ENCODE measurements around the gene EPS8.

Gene EPS8

GRCh38 chr12:15717940-15718567, 71.1 kb downstream of the EPS8 start:
- DNase-seq (ENCODE audit: low read depth in 2 of 2): no peak

GRCh38 chr12:15716581-15716980, 72.6 kb downstream of the EPS8 start:
- no peak for DNase-seq (ENCODE audit: low read depth in 2 of 2)

GRCh38 chr12:15714256-15714655, 74.9 kb downstream of the EPS8 start:
- DNase-seq (ENCODE audit: low read depth in 2 of 2): no peak

GRCh38 chr12:15712823-15713660, 76.1 kb downstream of the EPS8 start:
- DNase-seq (ENCODE audit: low read depth in 2 of 2): no peak

- DNase-seq (ENCODE audit: low read depth in 2 of 2): no peak
These were observed 77.0 kb downstream of the EPS8 start for GRCh38 chr12:15712160-15712559.

GRCh38 chr12:15710860-15711510, 78.2 kb downstream of the EPS8 start:
- no peak for DNase-seq (ENCODE audit: low read depth in 2 of 2)

GRCh38 chr12:15709551-15709950, 79.6 kb downstream of the EPS8 start:
- no peak for DNase-seq (ENCODE audit: low read depth in 2 of 2)

GRCh38 chr12:15708396-15709076, 80.7 kb downstream of the EPS8 start:
- DNase-seq (ENCODE audit: low read depth in 2 of 2): no peak

- DNase-seq (ENCODE audit: low read depth in 2 of 2): no peak
These were observed 81.5 kb downstream of the EPS8 start for GRCh38 chr12:15707516-15708199.

- no peak for DNase-seq (ENCODE audit: low read depth in 2 of 2)
These were observed 83.0 kb downstream of the EPS8 start for GRCh38 chr12:15706010-15706676.

GRCh38 chr12:15705606-15706005, 83.6 kb downstream of the EPS8 start:
- DNase-seq (ENCODE audit: low read depth in 2 of 2): no peak

GRCh38 chr12:15702276-15702675, 86.9 kb downstream of the EPS8 start:
- no peak for DNase-seq (ENCODE audit: low read depth in 2 of 2)

GRCh38 chr12:15701631-15702156, 87.5 kb downstream of the EPS8 start:
- DNase-seq (ENCODE audit: low read depth in 2 of 2): peak in 1 of 2 experiments; percentile 49

- DNase-seq (ENCODE audit: low read depth in 2 of 2): no peak
These were observed 88.0 kb downstream of the EPS8 start for GRCh38 chr12:15701206-15701605.

GRCh38 chr12:15700595-15700994, 88.6 kb downstream of the EPS8 start:
- peak; percentile 71 for DNase-seq (ENCODE audit: low read depth in 2 of 2)

- DNase-seq (ENCODE audit: low read depth in 2 of 2): no peak
These were observed 89.3 kb downstream of the EPS8 start for GRCh38 chr12:15699886-15700285.

- no peak for DNase-seq (ENCODE audit: low read depth in 2 of 2)
These were observed 90.8 kb downstream of the EPS8 start for GRCh38 chr12:15698377-15698871.

GRCh38 chr12:15697201-15697600, 92.0 kb downstream of the EPS8 start:
- no peak for DNase-seq (ENCODE audit: low read depth in 2 of 2)

- DNase-seq (ENCODE audit: low read depth in 2 of 2): no peak
These were observed 95.8 kb downstream of the EPS8 start for GRCh38 chr12:15693228-15693911.

- DNase-seq (ENCODE audit: low read depth in 2 of 2): no peak
These were observed 97.8 kb downstream of the EPS8 start for GRCh38 chr12:15691388-15691787.
